Activated CD8-positive, alpha-beta memory T cell treated with anti-CD3 and anti-CD28 coated beads, Interleukin-2, amount 50 U/mL, for 48 hours (primary cell): ENCODE measurements around the gene KIZ.

Source experiments
- DNase-seq: peaks from one replicate; pipeline ENCODE4 v3.0.0-alpha.2; 2020

KIZ gene

DNA sequence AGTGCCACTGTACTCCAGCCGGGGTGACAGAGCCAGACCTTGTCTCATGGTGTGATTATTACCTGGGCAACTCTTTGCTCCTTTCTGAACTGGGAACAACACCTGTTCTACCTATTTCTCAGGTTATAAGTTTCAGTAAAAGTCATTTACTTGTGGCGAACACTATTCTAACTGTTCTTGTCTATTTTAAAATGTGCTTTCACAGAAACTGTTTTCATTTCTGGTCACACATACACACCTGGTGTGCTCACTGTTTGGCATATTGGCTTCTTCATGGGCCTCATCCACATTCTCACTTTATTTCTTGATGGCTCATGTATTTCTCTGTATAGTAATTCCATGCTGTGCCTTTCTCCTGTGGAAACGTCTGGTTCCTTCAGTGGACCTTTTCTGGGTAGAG is 146.8 kb downstream of the KIZ start:
- DNase-seq: no peak

DNA sequence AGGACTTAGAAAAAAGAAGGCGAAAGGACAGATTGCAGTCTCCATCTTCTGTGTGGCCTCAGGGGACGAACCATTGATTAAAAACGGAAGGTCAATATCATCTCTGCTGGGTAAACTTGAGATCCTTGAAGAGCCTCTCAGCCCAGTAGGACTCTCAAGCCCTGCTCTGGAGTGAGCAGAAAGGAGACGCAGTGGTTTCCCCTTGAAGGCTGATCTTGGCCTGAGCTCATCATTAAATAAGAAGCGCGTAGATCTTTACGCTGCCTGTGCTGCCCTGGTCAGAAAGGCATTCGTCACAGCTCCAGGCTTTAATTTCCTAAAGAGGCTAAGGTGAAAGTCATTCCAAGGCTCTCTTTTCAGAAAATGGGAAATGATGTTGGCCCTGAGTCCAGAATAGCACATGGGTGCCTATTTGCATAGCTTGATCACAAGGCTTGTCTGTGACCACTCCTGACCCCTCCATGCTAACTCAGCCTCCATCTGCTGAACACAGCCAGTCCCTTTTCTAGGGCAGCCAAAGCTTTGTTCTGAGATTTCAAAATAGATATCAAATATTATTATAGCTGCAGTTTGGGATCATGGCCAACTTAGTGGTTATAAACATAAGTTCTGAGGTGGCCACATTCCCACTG is 148.0 kb downstream of the KIZ start:
- no peak for DNase-seq

DNA sequence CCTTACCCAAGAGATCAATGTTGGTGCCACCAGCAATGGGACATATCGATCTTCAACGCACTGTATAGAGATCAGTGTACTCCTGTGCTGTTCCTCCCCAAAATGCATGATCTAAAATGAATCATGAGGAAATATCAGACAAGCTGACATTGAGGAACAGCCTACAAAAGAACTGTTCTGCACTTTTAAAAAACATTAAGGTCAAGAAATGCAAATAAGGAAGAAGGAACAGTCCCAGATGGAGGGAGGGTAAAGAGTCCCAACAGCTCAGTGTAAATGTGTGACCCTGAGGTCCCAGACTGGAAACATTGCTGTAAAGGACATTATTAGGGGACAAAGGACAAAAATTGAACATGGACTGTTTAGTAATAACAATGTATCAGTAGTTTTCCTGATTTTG is 152.9 kb downstream of the KIZ start:
- DNase-seq: no peak

DNA sequence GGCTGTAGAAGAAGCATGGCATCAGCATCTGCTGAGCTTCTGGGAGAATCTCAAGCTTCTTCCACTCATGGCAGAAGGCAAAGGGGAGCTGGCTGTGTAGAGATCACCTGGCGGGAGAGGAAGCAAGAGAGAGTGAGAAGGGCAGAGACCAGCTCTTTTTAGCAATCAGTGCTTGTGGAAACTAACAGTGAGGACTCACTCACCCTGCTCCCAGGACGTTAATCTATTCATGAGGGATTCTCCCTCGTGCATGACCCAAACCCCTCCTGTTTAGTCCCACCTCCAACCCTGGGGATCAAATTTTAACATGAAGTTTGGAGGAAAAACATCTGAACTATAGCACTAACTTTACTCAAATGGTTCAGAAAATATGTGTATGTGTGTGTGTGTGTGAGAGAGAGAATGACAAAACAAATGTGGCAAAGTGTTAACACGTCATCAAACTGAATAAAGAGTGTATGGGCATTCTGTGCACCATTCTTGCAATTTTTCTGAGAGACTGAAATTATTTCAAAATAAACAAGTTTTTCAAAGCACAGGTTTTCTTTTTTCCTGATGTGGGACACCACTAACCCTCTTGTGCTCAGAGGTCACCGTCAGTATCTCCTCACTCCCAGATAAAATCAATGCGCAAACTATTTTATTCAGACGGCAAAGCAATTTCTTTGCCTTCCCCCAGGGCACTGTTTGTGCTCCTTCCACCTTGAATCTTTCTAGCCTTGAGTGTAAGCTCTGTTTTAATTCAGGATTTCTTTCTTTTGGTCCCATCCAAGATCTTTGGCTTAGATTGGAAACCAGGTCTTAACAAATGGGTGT is 154.0 kb downstream of the KIZ start:
- DNase-seq: no peak

DNA sequence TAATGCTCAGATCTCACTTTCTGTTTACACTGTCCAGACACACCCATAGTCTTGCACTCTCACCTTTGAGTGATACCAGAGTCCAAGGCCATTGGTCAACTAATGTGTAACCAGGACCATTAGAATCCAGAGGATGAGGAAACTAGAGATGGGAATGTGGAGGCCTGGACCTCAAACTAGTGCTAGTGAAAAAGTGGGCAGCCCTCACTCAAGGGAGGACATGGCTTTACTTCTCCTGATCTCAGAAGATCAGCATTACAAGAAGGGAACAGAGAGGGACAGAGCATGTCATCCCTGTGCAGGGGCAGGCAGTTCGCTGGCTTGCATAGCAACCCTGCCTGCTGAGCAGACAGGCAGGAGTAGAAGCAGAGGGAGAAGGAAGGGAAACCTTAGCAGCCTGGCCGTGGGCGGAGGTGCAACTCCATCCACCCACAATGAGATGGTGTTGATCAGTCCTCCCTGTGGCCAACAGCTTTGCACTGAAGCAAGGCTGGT is 154.7 kb downstream of the KIZ start:
- no peak for DNase-seq

DNA sequence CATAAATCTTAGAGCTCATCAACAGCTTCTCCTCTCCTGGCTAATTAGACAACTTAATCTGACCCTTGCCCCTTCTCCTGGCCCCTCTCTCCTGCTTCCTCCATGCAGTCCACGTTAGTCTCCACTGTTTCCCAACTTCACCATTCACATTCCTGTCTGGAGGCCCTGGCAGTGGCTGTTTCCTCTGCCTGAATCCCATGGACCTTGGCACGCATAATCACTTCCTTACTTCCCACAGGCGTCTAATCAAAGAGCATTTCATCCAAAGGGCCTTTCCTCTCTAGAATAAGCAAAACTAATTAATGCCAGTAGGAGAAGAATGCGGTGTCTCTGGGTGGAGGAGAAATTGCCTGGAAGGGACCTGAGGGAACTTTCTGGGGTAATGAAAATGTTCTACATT is 160.9 kb downstream of the KIZ start:
- no peak for DNase-seq

DNA sequence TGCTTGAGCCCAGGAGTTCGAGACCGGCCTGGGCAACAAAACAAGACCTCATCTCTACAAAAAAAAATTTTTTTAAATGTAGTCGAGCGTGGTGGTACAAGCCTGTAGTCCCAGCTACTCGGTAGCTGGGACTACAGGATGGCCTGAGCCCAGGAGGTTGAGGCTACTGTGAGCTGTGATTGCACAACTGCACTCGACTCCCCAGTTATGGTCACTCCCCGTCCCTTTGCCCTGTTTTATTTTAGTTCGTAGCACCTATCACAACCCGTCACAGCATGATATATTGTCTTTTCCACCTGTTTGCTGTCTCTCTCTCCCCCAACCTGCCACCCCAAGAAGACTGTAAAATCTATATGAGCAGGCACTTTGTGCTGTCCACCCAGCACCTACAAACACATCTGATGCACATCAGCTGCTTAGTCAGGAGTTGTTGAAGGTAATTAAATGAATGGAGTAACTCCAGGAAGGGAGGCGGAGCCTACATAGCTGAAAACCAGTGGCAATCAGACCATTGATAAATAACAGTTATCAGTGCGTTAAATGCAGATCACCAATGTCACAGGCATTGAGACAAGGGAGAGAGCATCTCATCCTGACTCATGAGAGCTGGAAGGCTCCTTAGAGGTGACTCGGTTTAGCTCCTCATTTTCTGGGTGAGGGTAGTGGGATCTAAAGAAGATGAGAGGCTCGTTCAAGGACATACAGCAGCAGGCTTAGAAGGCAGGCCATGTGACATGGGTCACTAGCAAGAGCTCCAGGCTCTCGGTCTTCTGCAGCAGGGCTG is 162.9 kb downstream of the KIZ start:
- no peak for DNase-seq

DNA sequence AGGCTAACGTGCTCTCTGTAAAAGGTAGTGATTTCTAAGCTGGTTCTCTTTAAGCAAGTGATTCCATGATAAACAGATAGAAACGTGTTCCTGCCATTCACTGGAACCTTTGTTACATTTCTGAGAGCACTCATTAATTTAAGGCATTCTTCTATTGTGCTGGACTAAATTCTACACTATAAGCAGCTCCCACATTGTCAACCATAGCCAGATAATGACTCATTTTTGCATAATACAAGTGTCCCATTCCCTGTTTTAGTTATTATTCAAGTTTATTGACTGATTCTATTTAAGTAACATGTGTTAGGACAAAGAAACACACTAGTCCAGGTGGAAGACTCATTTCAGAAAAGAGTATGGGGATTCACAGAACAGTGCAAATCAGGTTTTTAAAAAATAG is 163.8 kb downstream of the KIZ start:
- DNase-seq: no peak

DNA sequence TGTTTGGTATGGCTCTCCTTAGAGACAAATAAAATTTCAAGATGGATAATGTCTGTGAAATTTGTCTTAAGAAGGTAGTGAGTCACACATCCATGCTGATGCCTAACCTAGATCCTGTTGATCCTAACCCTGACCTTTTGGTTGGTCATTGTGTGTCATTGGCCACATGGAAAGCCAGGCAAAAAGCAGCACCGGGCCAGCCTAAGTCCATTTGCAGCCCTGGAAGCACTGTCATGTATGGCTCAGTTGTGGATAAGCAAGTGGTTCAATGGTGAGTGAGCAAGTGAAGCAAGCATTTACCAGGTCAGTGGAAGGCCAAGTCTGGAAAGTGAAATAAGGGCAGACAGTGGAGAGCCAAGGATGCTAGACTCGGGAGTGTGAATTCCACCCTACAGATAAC is 165.1 kb downstream of the KIZ start:
- no peak for DNase-seq

DNA sequence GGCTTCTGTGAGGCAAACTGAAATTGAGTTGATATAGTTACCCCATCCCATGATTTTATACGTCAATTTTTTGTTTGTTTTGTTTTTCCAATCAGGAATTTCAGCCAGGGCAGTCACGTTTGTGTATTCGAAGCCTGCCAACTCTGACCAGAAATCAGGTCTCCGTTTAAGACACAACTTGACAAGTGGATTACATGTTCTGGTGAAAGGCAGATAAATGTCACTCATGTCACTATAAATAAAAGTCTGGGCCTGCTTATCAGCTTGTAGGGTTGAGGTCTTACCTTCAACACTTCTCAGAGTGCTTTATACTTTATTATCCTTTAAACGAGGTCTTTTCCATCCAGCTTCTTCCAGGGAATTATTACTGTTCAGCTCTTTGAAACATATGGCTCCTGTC is 168.9 kb downstream of the KIZ start:
- DNase-seq: no peak
